ENCODE measurements around the gene CHRM3.

DNA sequence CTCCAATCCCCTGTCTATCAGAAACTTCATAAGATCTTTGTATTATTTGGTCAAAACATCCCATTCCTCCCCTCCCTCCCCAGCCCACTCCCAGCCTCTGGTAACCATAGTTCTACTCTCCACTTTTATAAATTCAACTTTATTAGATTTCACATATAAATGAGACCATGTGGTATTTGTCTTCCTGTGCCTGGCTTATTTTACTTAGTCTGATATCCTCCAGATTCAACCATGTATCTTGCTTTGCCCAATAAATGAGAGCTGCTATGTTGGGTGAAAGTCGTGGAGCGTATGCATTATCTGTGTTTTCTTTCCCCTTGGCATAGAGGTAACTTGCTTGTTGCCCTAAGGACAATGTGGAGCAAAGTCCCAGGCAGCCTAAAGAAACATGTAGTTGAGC, 28.5 kb upstream of the CHRM3 start:
- TF ChIP-seq, protein P1, sequence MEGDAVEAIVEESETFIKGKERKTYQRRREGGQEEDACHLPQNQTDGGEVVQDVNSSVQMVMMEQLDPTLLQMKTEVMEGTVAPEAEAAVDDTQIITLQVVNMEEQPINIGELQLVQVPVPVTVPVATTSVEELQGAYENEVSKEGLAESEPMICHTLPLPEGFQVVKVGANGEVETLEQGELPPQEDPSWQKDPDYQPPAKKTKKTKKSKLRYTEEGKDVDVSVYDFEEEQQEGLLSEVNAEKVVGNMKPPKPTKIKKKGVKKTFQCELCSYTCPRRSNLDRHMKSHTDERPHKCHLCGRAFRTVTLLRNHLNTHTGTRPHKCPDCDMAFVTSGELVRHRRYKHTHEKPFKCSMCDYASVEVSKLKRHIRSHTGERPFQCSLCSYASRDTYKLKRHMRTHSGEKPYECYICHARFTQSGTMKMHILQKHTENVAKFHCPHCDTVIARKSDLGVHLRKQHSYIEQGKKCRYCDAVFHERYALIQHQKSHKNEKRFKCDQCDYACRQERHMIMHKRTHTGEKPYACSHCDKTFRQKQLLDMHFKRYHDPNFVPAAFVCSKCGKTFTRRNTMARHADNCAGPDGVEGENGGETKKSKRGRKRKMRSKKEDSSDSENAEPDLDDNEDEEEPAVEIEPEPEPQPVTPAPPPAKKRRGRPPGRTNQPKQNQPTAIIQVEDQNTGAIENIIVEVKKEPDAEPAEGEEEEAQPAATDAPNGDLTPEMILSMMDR (IDR thresholded peaks at IDR 0.05) = no peak
- TF ChIP-seq EZH2 (IDR thresholded peaks at IDR 0.05; ENCODE audit: borderline replicate concordance, insufficient read depth, low read depth, low read length, poor library complexity, severe bottlenecking) = no peak
